Effector memory CD8-positive, alpha-beta T cell (primary cell): ENCODE results near the gene LEFTY1.
"Not testable (repeated sequence)": the region's sequence is repeated elsewhere in the genome, so short reads cannot be mapped to it uniquely, and the experiment has no call there.

ENCODE experiments used
- ATAC-seq: fragments of 150-1000 bp; cut with Tn5 transposase; replicated peaks from 2 replicates; pipeline ENCODE4 v1.10.0; 2021; ENCODE audit warnings: mild to moderate bottlenecking, moderate library complexity
- DNase-seq, 3 experiments: peaks; one replicate each; pipeline ENCODE4 v3.0.0; 2021
- H3K27ac Mint-ChIP-seq, 2 donors: one replicate each; pipeline ENCODE4 v1.8.0; 2022; ENCODE audit warnings: mild to moderate bottlenecking in 2 of 2, mixed read lengths in 2 of 2, moderate library complexity in 2 of 2
- H3K27me3 Mint-ChIP-seq, 2 donors: one replicate each; pipeline ENCODE4 v1.8.0; 2022; ENCODE audit warnings: mixed read lengths in 2 of 2
- H3K36me3 Mint-ChIP-seq: one replicate; pipeline ENCODE4 v1.8.0; 2022; ENCODE audit warnings: mild to moderate bottlenecking, moderate library complexity, mixed read lengths; ENCODE audit not compliant: insufficient read depth
- H3K4me1 Mint-ChIP-seq, 2 donors: one replicate each; pipeline ENCODE4 v1.8.0; 2022; ENCODE audit warnings: low read depth in 2 of 2, mixed read lengths in 2 of 2
- H3K4me3 Mint-ChIP-seq, 2 donors: one replicate each; pipeline ENCODE4 v1.8.0; 2022; ENCODE audit warnings: mild to moderate bottlenecking in 2 of 2, mixed read lengths in 2 of 2, moderate library complexity in 2 of 2
- H3K9me3 Mint-ChIP-seq, 2 donors: one replicate each; pipeline ENCODE4 v1.8.0; 2022; ENCODE audit warnings: mixed read lengths in 2 of 2

Gene LEFTY1

DNA sequence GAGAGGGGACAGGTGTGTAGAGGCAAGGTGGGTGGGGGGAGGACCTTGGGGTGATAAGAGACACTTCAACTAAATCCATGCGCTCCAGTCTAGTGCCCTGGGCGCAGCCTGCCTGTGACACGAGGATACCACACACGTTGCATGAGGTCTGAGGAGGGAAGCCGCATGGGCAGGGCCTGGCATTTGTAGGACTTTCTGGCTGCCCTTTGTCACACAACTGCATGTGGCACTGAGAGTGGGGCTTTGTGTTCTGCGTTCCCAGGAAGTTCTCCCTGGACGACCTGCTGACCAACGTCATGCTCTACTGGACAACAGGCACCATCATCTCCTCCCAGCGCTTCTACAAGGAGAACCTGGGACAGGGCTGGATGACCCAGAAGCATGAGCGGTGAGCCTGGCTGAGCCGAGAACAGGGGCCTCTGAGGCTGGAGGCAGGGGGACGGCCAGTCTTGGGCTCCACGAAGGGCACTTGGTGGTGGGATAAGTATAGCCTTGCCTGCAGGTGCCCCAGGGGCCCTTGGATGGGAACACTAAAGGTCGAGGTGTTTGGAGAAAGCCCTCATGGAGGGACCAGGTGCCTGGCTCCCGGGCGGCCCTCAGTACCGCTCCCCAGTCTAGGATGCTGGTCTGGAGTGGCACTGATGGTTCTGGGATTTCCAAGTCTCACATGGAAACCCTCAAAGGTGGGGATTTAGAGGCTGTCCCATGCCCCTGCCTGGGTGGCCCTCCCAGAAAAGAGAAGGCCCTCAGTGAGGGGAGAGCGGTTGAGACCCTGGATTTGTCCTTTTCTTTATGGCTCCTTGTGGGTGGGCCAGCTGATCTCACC lies 44.5 kb downstream of the LEFTY1 start:
- no peak overlapping the region for H3K4me3 Mint-ChIP-seq
- peak overlapping the region; percentile 69 to 85 for H3K27ac Mint-ChIP-seq
- H3K36me3 Mint-ChIP-seq = peaks cover 17% of the 10 kb centered on the region
- peaks cover 35 to 47% of the 10 kb centered on the region in 2 donors for H3K4me1 Mint-ChIP-seq
- ATAC-seq (no peak), DNase-seq (no peak)
- no peaks in the 10 kb centered on the region for H3K27me3 Mint-ChIP-seq
- H3K9me3 Mint-ChIP-seq = no peaks in the 10 kb centered on the region

DNA sequence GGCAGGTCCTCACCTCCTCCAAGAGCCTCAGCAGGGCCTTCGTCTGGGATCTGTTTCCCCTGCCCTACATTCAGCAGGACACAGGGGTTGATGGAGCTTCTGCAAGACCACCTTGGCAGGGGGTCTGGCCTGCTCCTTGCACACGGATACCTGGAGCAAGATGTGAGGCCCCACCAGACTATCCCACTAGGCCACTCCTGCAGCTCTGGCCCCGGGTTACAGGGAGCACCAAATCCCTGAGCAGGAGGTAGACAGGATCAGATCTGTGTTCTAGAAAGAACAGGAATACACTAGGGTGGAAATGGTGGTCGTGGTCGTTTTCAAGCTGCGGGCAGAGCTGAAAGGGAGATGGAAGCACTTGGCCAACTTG lies 45.5 kb downstream of the LEFTY1 start:
- peak overlapping the region; percentile 69 to 85 for H3K27ac Mint-ChIP-seq
- H3K4me1 Mint-ChIP-seq = peaks cover 27 to 40% of the 10 kb centered on the region in 2 donors
- no peak for DNase-seq
- H3K4me3 Mint-ChIP-seq = no peak overlapping the region
- ATAC-seq = no peak
- peaks cover 16% of the 10 kb centered on the region for H3K36me3 Mint-ChIP-seq
- H3K27me3 Mint-ChIP-seq = no peaks in the 10 kb centered on the region
- no peaks in the 10 kb centered on the region for H3K9me3 Mint-ChIP-seq

DNA sequence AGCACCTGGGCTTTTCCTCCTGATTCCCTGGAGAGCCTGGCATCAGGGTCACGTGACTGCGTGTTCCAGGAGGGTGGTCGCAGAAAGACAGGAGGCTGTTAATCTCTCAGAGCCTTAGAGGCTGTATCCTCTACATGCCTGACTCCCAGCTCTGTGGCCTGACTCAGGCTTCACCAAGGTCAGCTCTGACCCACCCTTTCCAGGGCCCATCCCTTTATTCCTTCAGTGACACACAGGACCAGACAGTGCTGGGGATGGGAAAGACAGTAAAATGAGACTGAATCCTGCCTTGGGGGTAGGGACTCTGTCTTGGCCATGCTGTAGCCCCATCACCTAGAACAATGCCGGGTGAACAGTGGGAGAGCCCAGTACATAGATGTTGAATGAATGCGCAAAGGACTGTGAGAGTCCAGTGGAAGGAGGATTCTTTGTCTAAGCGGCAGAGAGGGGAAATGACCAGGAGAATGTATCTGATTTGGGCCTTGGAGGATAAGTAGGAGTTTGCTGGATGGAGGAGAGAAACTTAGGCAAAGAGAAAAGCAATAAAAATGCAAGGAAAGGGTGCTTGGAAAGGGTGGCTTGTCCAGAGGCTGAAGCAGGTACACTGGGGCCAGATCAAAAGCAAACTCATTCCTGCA lies 46.0 kb downstream of the LEFTY1 start:
- Mint-ChIP-seq H3K4me1 (peaks cover 22 to 35% of the 10 kb centered on the region in 2 donors), H3K4me3 (no peak overlapping the region), H3K36me3 (peaks cover 16% of the 10 kb centered on the region), H3K27me3 (no peaks in the 10 kb centered on the region), H3K27ac (peak overlapping the region; percentile 69 to 85), H3K9me3 (no peaks in the 10 kb centered on the region)
- DNase-seq (no peak), ATAC-seq (no peak)

DNA sequence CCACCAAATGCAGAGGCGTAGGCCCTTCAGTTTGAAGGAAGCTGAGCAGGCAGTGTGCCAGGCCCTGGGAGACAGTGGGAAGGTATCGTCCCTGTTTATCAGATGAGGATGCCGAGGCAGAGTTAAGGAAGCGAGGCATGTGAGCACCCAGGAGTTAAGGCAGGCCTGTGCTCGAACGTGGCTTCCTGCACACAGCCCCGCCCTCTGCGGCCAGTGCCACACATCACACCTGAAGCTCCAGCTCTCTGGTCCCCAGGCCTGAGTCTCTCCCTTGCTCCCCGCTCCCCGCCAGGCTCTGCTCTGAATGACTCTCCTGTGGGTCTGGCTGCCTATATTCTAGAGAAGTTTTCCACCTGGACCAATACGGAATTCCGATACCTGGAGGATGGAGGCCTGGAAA lies 46.9 kb downstream of the LEFTY1 start:
- Mint-ChIP-seq H3K9me3 (no peaks in the 10 kb centered on the region), H3K27me3 (no peaks in the 10 kb centered on the region), H3K36me3 (peaks cover 16% of the 10 kb centered on the region), H3K4me3 (peak overlapping the region in 1 of 2 donors; percentile 40), H3K4me1 (peaks cover 16 to 28% of the 10 kb centered on the region in 2 donors), H3K27ac (peak overlapping the region; percentile 69 to 85)
- DNase-seq = peak in 2 of 3 experiments; percentile 17 to 18
- ATAC-seq = peak; percentile 95

DNA sequence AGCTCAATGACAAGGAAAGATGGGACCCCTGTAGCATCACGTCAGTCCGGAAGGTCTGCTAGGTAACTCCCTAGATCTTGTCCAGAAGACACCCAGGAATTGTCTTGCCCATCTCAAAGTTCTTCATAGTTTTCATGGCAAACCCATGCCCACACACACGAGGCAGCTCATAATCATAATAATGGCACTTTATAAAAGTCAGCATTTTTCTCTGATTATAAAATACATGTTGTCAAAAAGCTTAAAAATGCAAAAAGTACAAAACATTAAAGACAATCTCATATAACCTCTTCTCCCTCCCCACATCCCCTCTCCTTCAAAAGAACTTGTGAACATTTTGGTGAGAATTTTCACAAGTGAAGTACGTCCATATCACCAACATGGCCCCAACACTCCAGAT lies 48.2 kb downstream of the LEFTY1 start:
- no peak for DNase-seq
- no peaks in the 10 kb centered on the region for H3K27me3 Mint-ChIP-seq
- no peak overlapping the region for H3K4me3 Mint-ChIP-seq
- H3K9me3 Mint-ChIP-seq = no peaks in the 10 kb centered on the region
- peak overlapping the region; percentile 49 to 80 for H3K27ac Mint-ChIP-seq
- peaks cover 16 to 25% of the 10 kb centered on the region in 2 donors for H3K4me1 Mint-ChIP-seq
- ATAC-seq = no peak
- peaks cover 9% of the 10 kb centered on the region for H3K36me3 Mint-ChIP-seq

DNA sequence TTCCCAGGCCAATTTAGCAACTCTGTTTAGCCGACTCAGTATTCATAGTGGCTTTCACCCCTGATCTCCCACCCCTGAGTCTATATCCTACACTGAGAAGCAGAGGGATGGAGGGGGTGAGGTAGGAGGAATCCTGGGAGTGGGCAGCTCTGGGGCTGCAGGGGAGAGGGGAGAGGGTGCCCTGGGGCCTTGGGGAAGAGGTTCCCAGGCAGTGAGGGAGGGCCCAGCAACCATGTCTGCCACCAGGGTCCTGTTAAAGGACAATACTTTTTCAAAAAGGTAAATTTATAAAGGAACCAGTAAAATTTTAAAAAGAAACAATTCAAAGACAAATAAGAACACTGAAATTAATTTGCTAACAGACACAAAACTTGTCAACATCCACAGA lies 48.7 kb downstream of the LEFTY1 start:
- peaks cover 9% of the 10 kb centered on the region for H3K36me3 Mint-ChIP-seq
- H3K4me1 Mint-ChIP-seq = peaks cover 16 to 25% of the 10 kb centered on the region in 2 donors
- no peak for DNase-seq
- no peaks in the 10 kb centered on the region for H3K9me3 Mint-ChIP-seq
- H3K4me3 Mint-ChIP-seq = no peak overlapping the region
- H3K27me3 Mint-ChIP-seq = no peaks in the 10 kb centered on the region
- no peak for ATAC-seq
- peak overlapping the region; percentile 49 to 80 for H3K27ac Mint-ChIP-seq

DNA sequence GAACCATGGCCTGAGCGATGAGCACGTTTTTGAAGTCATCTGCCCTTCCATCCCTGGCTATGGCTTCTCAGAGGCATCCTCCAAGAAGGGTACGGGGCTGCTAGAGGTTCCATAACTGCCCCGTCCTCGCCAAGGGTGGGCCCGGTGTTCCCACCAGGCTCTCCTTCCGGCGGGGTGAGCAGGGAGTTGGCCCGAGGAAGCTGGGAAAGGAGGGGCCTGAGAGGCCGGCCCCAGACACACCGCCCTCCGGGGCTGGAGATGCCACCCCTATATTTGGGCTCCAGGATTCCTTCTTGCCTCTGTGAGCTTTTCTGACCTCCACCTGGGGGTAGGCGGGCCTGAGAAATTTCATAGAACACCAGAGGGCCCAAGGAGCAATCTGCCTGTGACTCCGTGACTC lies 50.2 kb downstream of the LEFTY1 start:
- Mint-ChIP-seq H3K4me3 (no peak overlapping the region), H3K27me3 (no peaks in the 10 kb centered on the region), H3K27ac (no peak overlapping the region), H3K9me3 (no peaks in the 10 kb centered on the region), H3K36me3 (peaks cover 1% of the 10 kb centered on the region), H3K4me1 (peaks cover 12 to 18% of the 10 kb centered on the region in 2 donors)
- DNase-seq (no peak), ATAC-seq (no peak)

DNA sequence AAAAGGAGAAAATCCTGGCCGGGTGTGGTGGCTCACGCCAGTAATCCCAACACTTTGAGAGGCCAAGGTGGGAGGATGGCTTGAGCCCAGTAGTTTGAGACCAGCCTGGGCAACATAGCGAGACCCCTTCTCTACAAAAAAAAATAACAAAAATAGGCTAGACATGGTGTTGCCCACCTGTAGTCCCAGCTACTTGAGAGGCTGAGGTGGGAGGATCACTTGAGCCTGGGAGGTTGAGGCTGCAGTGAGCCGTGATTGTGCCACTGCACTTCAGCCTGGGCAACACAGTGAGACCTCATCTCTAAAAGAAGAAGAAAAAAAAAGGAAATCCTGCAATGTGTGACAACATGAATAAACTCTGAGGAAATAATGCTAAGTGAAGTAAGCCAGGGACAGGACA lies 52.6 kb downstream of the LEFTY1 start:
- DNase-seq, H3K4me1 Mint-ChIP-seq, H3K4me3 Mint-ChIP-seq, ATAC-seq, H3K36me3 Mint-ChIP-seq, H3K9me3 Mint-ChIP-seq, H3K27me3 Mint-ChIP-seq: not testable (repeated sequence)
- H3K27ac Mint-ChIP-seq = peak overlapping the region in 1 of 2 donors; percentile 30
